ENCODE measurements around the gene GNG7.
"Not testable (repeated sequence)": the region's sequence is repeated elsewhere in the genome, so short reads cannot be mapped to it uniquely, and the experiment has no call there.

The GNG7 gene

DNA sequence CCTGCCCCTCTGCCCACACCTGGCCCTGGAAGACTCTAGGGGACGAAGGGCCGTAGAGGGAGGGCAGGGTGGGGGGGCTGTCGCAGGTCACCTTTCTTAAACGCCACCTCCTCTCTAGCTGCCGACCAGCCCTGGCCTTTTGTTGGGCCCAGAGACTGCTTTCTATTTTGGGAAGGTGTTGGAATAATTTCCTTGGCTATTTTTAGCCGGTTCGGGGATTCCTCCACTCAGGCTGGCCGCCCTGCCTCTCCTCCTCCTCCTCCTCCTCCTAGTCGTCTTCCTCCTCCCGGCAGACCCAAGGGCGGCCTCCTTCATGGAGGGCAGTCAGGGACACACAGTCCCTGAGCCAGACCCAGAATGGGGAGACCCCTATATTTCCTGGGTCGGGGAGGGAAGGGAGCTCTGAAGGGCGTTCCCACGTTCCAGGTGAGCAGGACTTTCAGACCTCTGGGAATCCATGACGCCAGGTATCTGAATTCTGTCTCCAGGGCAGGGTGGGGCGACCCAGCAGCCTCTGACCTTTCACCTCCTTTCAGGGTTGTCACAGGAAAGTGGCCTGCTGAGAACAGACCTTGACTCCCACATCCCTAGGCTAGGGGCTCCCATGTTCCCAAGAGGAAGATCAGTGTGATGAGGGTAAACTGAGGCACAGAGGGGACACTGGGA is 206.7 kb downstream of the GNG7 start:
- DNase-seq: no peak

- DNase-seq: peak; percentile 69
These were observed 207.3 kb downstream of the GNG7 start for GRCh38 chr19:2495130-2495641.

DNA sequence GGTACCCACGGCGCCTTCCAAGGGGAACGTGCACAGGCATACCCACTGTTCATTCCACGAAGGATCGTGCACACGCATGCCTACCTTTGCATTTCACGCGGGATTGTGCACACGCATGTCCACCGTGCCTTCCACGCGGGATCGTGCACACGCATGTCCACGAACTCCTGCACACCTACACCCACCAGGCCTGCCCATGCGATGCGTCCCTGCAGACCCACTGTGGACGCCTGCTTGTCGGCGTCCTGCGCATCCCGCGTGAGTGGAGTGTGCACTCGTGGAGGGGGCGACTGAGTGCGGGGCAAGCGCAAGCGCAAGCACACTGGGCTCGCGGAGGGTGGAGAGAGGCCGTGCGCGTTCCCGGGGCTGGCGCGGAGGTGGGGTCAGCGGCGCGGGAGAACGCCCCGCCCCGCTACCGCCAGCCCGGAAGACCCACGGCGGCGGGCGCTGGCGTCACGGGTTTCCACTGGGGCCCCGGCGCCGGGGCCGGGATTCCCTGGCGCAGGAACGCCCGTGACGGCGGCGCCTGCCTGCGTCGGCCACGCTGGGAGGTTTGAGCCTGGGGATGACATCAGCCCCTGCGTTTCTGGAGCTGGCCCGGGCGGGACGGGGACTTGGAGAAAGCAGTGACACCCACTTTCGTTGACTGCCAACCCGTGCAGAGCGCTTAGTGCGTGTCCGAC is 207.9 kb downstream of the GNG7 start:
- DNase-seq: peak; percentile 73

- no peak for DNase-seq
These were observed 208.4 kb downstream of the GNG7 start for GRCh38 chr19:2494084-2494446.

DNA sequence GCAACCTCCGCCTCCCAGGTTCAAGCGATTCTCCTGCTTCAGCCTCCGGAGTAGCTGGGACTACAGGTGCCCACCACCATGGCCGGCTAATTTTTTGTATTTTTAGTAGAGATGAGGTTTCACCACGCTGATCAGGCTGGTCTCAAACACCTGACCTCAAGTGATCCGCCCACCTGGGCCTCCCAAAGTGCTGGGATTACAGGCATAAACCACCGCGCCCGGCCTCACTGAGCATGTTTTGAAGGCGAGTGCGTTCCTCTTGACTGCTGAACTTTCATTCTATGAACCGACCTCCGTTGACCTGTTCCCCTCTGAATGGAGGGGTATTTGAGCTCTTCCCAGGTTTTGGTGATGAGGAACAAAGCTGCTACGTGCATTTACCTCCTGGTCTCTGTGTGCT is 209.0 kb downstream of the GNG7 start:
- DNase-seq: not testable (repeated sequence)

GRCh38 chr19:2492870-2493269 is 209.6 kb downstream of the GNG7 start:
- DNase-seq: no peak

DNA sequence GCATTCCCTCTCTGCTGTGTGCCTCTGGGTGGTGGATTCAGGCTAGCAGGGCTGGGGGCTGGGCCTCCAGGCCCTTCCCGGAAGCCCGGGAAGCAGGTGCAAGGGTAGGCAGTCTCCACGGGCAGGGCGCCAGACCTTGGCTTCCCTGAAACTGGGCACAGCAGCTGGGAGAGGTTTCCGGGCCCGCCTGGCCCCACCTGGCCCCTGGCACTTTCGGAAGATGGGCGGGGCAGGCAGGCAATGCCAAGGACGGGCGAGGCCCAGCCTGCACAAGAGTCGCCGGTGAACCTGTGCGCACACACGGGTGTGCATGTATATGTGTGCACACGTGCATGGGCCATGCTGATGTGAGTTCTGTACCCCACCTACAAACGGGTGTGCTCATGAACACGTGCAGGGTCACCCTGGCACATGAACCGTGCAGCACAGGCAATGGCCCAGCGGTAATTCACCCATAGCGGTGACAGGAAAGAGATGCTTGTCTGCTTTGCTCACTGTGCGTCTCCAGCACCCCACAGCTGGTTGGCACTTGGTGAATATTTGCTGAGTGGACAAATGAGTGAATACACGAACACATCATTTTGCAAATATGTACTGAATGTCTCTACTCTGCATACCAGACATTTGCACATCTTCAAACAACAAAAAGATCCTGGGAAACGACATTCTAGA is 211.2 kb downstream of the GNG7 start:
- no peak for DNase-seq

- DNase-seq: no peak
These were observed 211.8 kb downstream of the GNG7 start for GRCh38 chr19:2490659-2491058.

- no peak for DNase-seq
These were observed 213.4 kb downstream of the GNG7 start for GRCh38 chr19:2488942-2489731.

DNA sequence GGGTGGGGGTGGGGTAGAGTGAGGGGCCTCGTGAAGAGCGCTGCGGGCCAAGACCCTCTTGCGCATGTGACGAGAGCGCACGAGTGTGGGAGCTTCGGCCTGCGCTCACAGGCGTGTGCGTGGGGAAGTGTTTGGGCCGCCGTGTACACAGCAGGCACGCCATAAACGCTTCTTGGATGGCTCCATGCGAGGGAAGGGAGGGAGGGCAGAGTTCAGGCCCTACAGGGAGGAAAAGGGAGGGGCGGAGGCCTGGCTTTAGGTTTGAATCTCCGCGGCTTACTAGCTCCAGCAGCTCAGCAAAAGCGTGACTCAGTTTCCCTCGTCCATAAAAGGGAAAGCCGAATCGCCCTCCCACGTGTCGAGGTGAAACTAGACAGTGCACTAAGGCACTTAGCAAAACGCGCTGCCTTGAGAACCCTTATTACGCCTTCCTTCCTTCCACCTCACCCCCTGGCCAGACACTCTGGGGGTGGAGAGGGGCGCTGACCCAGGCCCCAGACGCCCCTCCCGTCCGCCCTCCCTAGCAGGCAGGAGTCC is 214.0 kb downstream of the GNG7 start:
- no peak for DNase-seq

DNA sequence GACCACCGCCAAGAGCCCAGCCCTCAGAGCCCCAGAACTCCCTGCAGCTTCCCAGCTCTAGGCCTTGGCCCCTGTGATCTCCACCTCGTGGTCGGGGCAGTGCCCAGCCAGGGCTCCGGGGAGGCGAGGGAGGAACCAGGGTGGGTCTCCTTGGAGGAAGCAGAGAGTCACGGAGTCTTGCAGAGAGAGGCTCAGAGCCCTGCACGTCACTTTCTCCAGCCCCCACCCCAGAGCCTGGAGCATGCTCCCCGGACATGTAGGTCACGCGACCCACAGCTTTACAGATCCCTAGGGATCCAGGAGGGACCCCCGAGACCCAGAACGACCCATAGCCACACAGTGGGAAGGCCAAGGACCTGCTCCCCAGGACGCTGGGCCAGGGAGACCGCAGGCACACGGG is 214.7 kb downstream of the GNG7 start:
- no peak for DNase-seq

GRCh38 chr19:2487090-2487489 is 215.4 kb downstream of the GNG7 start:
- DNase-seq: no peak

- DNase-seq: no peak
These were observed 217.1 kb downstream of the GNG7 start for GRCh38 chr19:2485428-2485827.

DNA sequence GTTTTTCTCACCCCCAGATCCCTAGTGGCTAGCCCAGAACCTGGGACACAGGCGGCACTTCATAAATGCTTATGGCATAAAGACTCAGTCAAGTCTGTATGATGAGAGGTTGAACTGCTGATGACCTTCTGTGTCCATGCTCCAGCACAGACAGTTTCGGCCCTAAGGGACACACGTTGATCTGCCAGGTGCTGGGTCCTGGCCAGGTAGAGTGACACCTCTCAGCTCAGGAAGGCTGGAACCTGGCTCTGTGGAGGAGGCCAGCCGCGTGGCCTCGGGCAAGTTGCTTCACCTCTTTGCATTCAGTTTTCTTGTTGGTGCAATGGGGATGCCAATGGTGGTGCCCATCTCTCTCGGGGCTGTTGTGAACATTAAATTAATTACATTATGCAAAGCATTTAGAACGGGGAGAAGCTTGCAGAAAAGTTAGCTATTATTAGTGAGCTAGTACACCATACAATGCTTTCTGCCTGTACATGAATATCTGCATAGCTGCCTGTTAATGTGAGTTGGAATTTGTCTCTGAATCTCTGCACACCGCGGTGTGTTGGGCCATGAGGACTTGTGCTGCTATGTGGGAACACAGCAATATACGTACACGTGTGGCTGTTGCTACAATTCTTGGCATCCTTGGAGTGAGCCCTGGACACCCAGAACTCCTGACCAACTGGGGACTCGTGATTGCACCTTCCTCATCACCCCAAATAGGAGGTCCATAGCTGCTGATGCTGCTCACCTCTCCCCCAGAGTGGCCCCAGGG is 218.1 kb downstream of the GNG7 start:
- DNase-seq: no peak

DNA sequence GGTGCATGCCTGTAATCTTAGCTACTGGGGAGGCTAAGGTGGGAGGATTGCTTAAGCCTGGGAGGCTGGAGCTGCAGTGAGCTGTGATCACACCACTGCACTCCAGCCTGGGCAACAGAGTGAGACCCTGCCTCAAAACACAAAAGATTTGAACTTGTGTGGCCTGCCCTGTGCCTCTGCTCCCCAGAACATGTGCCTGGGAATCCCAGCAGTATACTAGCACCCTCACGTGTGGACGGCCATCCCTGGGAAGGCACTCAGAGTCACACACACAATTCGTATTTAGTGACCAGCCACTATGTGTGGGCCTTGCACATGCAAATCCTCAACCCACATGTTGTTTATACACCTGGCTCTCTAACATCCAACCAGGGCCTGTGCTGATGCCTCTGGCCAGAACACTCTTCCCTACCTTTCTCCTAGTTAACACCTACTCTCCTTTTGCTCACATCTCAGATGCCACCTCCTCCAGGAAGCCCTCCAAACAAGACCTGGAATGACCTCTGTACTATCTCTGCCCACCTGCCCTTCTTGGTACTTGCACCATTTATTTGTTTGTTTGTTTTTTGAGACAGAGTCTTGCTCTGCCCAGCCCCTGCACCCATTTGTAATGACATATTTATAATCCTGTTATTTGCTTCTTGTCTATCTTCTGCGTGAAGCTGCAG is 218.9 kb downstream of the GNG7 start:
- DNase-seq: no peak

DNA sequence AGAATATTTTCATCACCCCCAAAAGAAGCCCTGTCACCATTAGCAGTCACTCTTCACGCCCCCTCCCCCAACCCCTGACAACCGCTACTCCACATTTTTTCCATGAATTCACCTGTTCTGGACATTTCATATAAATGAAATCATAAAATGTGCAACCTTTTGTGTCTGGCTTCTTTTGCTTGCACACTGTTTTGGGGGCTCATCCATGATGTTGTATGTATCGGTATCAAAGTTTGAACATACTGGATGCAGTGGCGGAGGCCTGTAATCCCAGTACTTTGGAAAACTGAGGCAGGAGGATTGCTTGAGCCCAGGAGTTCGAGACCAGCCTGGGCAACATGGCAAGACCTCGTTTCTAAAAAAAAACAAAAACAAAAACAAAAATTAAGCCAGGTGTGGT is 219.4 kb downstream of the GNG7 start:
- no peak for DNase-seq

DNA sequence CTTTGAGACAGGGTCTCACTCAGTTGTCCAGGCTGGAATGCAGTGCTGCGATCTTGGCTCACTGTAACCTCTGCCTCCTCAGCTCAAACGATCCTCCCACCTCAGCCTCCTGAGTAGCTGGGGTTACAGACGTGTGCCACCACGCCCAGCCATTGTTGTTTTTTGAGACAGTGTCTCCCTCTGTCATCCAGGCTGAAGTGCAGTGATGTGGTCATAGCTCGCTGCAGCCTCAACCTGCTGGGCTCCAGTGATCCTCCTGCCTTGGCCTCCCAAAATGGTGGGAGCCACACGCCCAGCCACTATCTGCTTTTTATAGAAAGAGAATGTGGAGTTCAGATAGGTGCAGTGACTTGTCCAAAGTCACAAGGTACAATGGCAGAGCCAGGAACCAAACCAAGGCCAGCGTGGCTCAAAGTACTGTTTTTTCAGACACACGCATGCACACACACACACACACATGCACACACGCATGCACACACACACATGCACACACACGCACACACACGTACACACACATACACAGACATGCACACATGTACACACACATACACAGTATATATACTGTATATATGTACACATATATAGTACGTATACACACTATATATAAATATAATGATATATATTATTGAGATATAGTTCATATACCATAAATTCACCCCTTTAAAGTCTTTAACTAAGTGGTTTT is 220.0 kb downstream of the GNG7 start:
- no peak for DNase-seq

GRCh38 chr19:2481466-2481865 is 221.0 kb downstream of the GNG7 start:
- no peak for DNase-seq

- no peak for DNase-seq
These were observed 222.8 kb downstream of the GNG7 start for GRCh38 chr19:2479556-2480194.

GRCh38 chr19:2478756-2479555 is 223.5 kb downstream of the GNG7 start:
- peak; percentile 77 for DNase-seq

Measured in CD4-positive, alpha-beta T cell treated with Interleukin-15 for 1 hour (primary cell).